Erythroblast (primary cell): Measurements from ENCODE around the gene FAM118A.

ENCODE experiments used
- GATA1 ChIP-seq: IDR thresholded peaks from 2 replicates; pipeline ENCODE4 v1.6.1; 2011; ENCODE audit warnings: low read depth, mild to moderate bottlenecking, control low read depth, low read length, moderate library complexity
- POLR2A ChIP-seq: IDR thresholded peaks from 2 replicates; pipeline ENCODE4 v1.6.1; 2011; ENCODE audit warnings: mild to moderate bottlenecking, low read length

- no peak for TF ChIP-seq POLR2A
- TF ChIP-seq GATA1: no peak
These were observed 3.6 kb upstream of the FAM118A start for GRCh38 chr22:45306139-45306538.
